ENCODE data around the gene TLCD1.

TLCD1 gene

DNA sequence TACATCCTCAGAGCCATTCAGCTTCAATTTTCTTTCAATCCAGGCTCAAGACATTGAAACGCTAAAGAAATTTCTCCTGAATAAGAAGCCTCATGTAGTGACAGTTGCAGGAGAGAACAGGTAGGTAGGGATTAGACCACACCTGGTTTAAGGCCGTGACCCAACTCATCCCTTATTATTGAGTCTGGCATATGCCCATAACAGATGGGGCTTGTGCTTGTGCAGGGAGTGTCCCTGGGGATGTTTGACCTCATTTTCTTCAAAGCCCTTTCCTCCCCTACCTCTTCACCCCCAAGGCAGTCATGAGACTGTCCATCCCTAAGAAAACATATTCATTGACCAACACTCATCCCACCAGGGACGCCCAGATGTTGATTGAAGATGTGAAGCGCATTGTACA is 39.7 kb downstream of the TLCD1 start:
- no peaks in the 10 kb centered on the region for H3K27me3 ChIP-seq (ENCODE audit: control insufficient read depth in 2 of 2, insufficient read depth in 2 of 2, low read length in 2 of 2)
- no peaks in the 10 kb centered on the region for H3K4me1 ChIP-seq (ENCODE audit: control insufficient read depth in 2 of 2, insufficient read depth in 2 of 2, low read length in 2 of 2)
- H3K27ac ChIP-seq (ENCODE audit: low read depth in 2 of 2, low read length in 2 of 2): no peak overlapping the region
- H3K4me3 ChIP-seq (ENCODE audit: low read length in 2 of 2): no peak overlapping the region
- no peak overlapping the region for H3K9ac ChIP-seq (ENCODE audit: low read depth in 1 of 2, low read length in 2 of 2)
- H3K36me3 ChIP-seq (ENCODE audit: control insufficient read depth in 2 of 2, insufficient read depth in 2 of 2, low read length in 2 of 2): peaks cover 93 to 94% of the 10 kb centered on the region in 2 donors
- H3K9me3 ChIP-seq (ENCODE audit: control insufficient read depth in 2 of 2, low read length in 2 of 2): no peaks in the 10 kb centered on the region

DNA sequence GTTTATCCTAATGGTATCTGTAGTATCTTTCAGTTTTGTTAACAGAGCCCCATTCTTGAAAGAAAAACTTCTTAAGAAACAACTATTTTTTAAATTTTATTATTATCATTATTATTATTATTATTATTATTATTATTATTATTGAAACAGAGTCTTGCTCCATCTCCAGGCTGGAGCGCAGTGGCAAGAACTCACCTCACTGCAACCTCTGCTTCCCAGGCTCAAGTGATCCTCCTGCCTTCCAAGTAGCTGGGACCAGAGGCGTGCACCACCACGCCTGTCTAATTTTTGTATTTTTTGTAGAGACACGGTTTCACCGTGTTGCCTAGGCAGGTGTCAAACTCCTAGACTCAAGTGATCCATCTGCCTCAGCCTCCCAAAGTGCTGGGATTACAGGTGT is 40.7 kb downstream of the TLCD1 start:
- H3K36me3 ChIP-seq (ENCODE audit: control insufficient read depth in 2 of 2, insufficient read depth in 2 of 2, low read length in 2 of 2): peaks cover 90 to 94% of the 10 kb centered on the region in 2 donors
- no peaks in the 10 kb centered on the region for H3K9me3 ChIP-seq (ENCODE audit: control insufficient read depth in 2 of 2, low read length in 2 of 2)
- no peaks in the 10 kb centered on the region for H3K27me3 ChIP-seq (ENCODE audit: control insufficient read depth in 2 of 2, insufficient read depth in 2 of 2, low read length in 2 of 2)
- H3K4me1 ChIP-seq (ENCODE audit: control insufficient read depth in 2 of 2, insufficient read depth in 2 of 2, low read length in 2 of 2): no peaks in the 10 kb centered on the region
- H3K27ac ChIP-seq (ENCODE audit: low read depth in 2 of 2, low read length in 2 of 2): no peak overlapping the region
- H3K4me3 ChIP-seq (ENCODE audit: low read length in 2 of 2): no peak overlapping the region
- no peak overlapping the region for H3K9ac ChIP-seq (ENCODE audit: low read depth in 1 of 2, low read length in 2 of 2)

DNA sequence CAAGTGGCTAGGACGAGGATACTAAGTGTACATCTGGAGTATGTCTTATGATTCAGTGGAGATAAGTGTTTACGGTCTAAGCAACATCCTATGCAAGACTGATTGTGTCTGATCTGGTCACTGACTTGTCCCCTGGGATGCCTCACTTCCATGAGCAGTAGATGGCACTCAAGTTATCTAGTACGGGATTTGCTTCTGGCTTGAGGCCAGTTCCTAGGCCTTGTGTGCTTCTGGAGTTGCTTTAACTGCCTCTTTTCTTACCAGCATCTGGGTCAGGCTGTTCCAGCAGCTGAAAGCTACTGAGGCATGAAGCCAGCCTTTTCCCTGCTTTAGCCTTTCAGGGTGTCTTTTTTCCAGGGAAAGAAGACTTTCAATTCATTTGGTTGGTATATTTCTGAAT is 41.1 kb downstream of the TLCD1 start:
- H3K4me1 ChIP-seq (ENCODE audit: control insufficient read depth in 2 of 2, insufficient read depth in 2 of 2, low read length in 2 of 2): no peaks in the 10 kb centered on the region
- no peaks in the 10 kb centered on the region for H3K9me3 ChIP-seq (ENCODE audit: control insufficient read depth in 2 of 2, low read length in 2 of 2)
- no peak overlapping the region for H3K4me3 ChIP-seq (ENCODE audit: low read length in 2 of 2)
- H3K27me3 ChIP-seq (ENCODE audit: control insufficient read depth in 2 of 2, insufficient read depth in 2 of 2, low read length in 2 of 2): no peaks in the 10 kb centered on the region
- no peak overlapping the region for H3K9ac ChIP-seq (ENCODE audit: low read depth in 1 of 2, low read length in 2 of 2)
- peaks cover 86 to 93% of the 10 kb centered on the region in 2 donors for H3K36me3 ChIP-seq (ENCODE audit: control insufficient read depth in 2 of 2, insufficient read depth in 2 of 2, low read length in 2 of 2)
- H3K27ac ChIP-seq (ENCODE audit: low read depth in 2 of 2, low read length in 2 of 2): no peak overlapping the region

DNA sequence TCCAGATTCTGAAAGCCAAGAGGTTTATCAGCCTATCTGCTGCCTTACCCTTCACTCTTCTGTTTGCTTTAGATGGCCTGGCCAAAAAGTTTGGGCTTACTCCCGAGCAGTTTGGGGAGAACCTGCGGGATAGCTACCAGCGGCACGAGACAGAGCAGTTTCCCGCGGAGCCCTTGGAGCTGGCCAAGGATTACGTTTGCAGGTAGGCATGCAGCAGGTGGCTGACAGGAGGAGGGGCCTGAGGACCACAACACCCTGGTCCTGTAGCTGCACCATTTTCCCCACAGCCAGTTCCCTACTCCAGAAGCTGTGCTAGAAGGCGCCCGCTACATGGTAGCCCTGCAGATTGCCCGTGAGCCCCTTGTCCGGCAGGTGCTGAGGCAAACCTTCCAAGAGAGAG is 43.4 kb downstream of the TLCD1 start:
- no peak overlapping the region for H3K4me3 ChIP-seq (ENCODE audit: low read length in 2 of 2)
- H3K9me3 ChIP-seq (ENCODE audit: control insufficient read depth in 2 of 2, low read length in 2 of 2): no peaks in the 10 kb centered on the region
- no peak overlapping the region for H3K9ac ChIP-seq (ENCODE audit: low read depth in 1 of 2, low read length in 2 of 2)
- H3K27me3 ChIP-seq (ENCODE audit: control insufficient read depth in 2 of 2, insufficient read depth in 2 of 2, low read length in 2 of 2): no peaks in the 10 kb centered on the region
- H3K27ac ChIP-seq (ENCODE audit: low read depth in 2 of 2, low read length in 2 of 2): no peak overlapping the region
- peaks cover 77 to 87% of the 10 kb centered on the region in 2 donors for H3K36me3 ChIP-seq (ENCODE audit: control insufficient read depth in 2 of 2, insufficient read depth in 2 of 2, low read length in 2 of 2)
- no peaks in the 10 kb centered on the region for H3K4me1 ChIP-seq (ENCODE audit: control insufficient read depth in 2 of 2, insufficient read depth in 2 of 2, low read length in 2 of 2)

DNA sequence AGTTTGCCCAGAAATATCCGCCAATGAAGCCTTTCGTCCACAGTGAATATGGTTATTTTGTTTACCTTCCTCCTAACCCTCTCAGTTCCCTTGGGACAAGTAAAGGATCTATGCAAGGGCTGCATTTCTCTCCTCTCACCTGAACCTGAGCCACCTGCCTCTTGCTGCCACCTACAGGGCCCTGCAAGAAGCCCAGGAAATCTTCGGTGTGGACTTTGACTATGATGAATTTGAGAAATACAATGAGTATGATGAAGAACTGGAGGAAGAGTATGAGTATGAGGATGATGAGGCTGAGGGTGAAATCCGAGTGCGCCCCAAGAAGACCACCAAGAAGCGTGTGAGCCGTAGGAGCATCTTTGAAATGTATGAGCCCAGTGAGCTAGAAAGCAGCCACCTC is 50.1 kb downstream of the TLCD1 start:
- H3K4me1 ChIP-seq (ENCODE audit: control insufficient read depth in 2 of 2, insufficient read depth in 2 of 2, low read length in 2 of 2): no peaks in the 10 kb centered on the region
- no peaks in the 10 kb centered on the region for H3K27me3 ChIP-seq (ENCODE audit: control insufficient read depth in 2 of 2, insufficient read depth in 2 of 2, low read length in 2 of 2)
- H3K9me3 ChIP-seq (ENCODE audit: control insufficient read depth in 2 of 2, low read length in 2 of 2): no peaks in the 10 kb centered on the region
- no peak overlapping the region for H3K27ac ChIP-seq (ENCODE audit: low read depth in 2 of 2, low read length in 2 of 2)
- H3K4me3 ChIP-seq (ENCODE audit: low read length in 2 of 2): no peak overlapping the region
- H3K36me3 ChIP-seq (ENCODE audit: control insufficient read depth in 2 of 2, insufficient read depth in 2 of 2, low read length in 2 of 2): peaks cover 74 to 86% of the 10 kb centered on the region in 2 donors
- H3K9ac ChIP-seq (ENCODE audit: low read depth in 1 of 2, low read length in 2 of 2): no peak overlapping the region

DNA sequence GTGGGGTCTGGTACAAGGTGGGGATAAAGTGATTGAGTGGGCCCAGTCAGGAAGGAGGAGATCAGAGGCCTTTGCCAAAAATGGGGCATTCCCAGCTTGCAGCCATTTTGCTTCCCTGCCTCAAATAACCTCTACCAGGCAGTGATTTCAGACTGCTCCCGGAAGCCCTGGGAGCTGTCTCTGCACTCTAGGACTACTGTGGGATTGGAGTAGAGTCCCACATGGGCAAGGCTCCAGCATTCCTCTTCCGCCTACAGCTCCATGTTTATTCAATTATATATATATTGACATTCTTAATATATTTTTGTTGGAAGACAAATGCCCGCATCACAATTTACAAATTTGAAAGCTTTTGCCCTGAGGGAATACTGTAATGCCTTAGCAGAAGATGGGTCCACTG is 50.5 kb downstream of the TLCD1 start:
- Histone ChIP-seq H3K4me1 (ENCODE audit: control insufficient read depth in 2 of 2, insufficient read depth in 2 of 2, low read length in 2 of 2) (no peaks in the 10 kb centered on the region), H3K27ac (ENCODE audit: low read depth in 2 of 2, low read length in 2 of 2) (no peak overlapping the region), H3K36me3 (ENCODE audit: control insufficient read depth in 2 of 2, insufficient read depth in 2 of 2, low read length in 2 of 2) (peaks cover 74 to 85% of the 10 kb centered on the region in 2 donors), H3K9ac (ENCODE audit: low read depth in 1 of 2, low read length in 2 of 2) (no peak overlapping the region), H3K9me3 (ENCODE audit: control insufficient read depth in 2 of 2, low read length in 2 of 2) (no peaks in the 10 kb centered on the region), H3K27me3 (ENCODE audit: control insufficient read depth in 2 of 2, insufficient read depth in 2 of 2, low read length in 2 of 2) (no peaks in the 10 kb centered on the region), H3K4me3 (ENCODE audit: low read length in 2 of 2) (no peak overlapping the region)
